ENCODE data around the gene FST. TPM values are rescaled to one million over a fixed set of nuclear protein-coding genes. Genes with fewer than 3 reads are reported as not detected.
A peak's percentile ranks its signal among the peaks of the same experiment; 100 is the strongest.

Gene FST
- total and polyA plus RNA-seq, 2 of the 13 experiments (the other 11 are each of a cell fraction or from before 2014, with no cell fraction given), result 38.6 to 136 TPM

- TF ChIP-seq ZNF646 (CRISPR knock-in tag; IDR thresholded peaks at IDR 0.05), result no peak
- peak; percentile 66; the same call in 1 of the 2 replicates for TF ChIP-seq TCF7 (IDR thresholded peaks at IDR 0.05; ENCODE audit: low read depth)
- TF ChIP-seq TEAD2 (CRISPR knock-in tag; IDR thresholded peaks at IDR 0.05), result no peak
- TF ChIP-seq EZH2 (conservative IDR thresholded peaks at IDR 0.05; ENCODE audit: low read depth, low read length), result no peak
- peak; percentile 54; the same call in 1 of the 2 replicates for TF ChIP-seq TFE3 (CRISPR knock-in tag; IDR thresholded peaks at IDR 0.05)
- no peak for TF ChIP-seq MTF2 (CRISPR knock-in tag; IDR thresholded peaks at IDR 0.05; ENCODE audit: borderline replicate concordance)
- TF ChIP-seq HNRNPK (IDR thresholded peaks at IDR 0.05; ENCODE audit: low read depth, low read length, poor library complexity, severe bottlenecking), result no peak
- TF ChIP-seq THRA (CRISPR knock-in tag; IDR thresholded peaks at IDR 0.05; ENCODE audit: borderline replicate concordance), result no peak
- TF ChIP-seq ZNF484 (CRISPR knock-in tag; IDR thresholded peaks at IDR 0.05; ENCODE audit: borderline replicate concordance, low read depth), result no peak
- TF ChIP-seq E2F1 (CRISPR knock-in tag; IDR thresholded peaks at IDR 0.05), result no peak
- no peak for TF ChIP-seq ATF7 (IDR thresholded peaks at IDR 0.05)
- no peak for TF ChIP-seq ATF7 (CRISPR knock-in tag; IDR thresholded peaks at IDR 0.05)
- no peak for TF ChIP-seq ZNF367 (CRISPR knock-in tag; IDR thresholded peaks at IDR 0.05; ENCODE audit: borderline replicate concordance)
Observed at GRCh38 chr5:53478411-53479044, 1.9 kb upstream of the FST start (continued).

All from HepG2 (cell line).